Fibroblast of skin of right biceps (primary cell): ENCODE results near the gene PARD6G.
A peak's percentile ranks its signal among the peaks of the same experiment; 100 is the strongest.
"Not testable (repeated sequence)": the region's sequence is repeated elsewhere in the genome, so short reads cannot be mapped to it uniquely, and the experiment has no call there.

Source experiments
- DNase-seq: peaks from one replicate; pipeline ENCODE4 v3.0.0-alpha.2; 2013

PARD6G gene

DNA sequence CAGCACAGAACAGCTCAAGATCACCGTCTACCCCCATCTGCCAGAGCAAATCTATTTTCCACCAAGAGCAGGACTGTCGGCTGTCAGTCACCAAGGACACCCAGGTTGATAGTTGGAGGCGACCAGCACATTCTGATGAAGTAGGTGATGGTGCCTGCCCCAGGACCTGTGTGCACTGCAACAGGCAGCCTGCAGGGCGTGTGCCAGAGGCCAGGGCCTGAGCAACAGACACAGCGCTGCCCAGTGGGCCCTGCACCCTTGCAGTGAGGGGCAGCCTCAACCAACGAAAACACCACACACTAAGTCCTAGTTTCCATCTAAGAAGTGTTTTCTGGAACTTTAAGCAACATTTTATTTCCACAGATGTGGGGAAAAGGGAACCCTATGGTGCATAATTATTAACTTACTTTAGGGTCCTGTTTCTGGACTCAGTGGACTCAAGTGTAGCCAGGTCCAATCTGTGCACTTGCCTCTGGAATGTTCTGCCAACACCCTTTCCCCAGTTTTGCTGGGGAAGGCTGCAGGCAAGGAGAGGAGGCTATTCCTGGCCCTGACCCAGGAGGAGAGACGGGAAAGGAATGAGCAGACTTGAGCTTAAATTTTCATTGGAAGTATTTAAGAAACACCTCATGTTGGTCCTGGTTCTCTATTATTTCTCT lies 76.8 kb downstream of the PARD6G start:
- no peak for DNase-seq

DNA sequence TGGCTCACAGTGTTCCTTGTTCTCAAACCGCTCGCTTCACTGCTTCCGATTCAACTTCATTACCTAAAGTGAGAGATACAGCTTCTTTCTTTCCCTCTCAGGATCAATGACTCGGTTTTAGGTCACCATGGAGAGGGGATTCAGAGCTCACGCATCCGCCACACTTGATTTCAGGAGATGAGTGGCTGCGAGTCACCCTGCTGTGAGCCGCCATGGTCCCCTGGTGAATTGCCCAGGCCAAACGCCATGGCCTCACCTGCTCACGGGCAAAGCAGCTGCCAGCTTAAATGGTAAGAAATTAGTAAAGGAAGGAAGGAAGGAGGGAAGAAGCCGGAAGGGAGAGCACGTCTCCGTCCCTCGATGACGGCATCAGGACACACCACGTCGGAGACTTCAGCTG lies 77.7 kb downstream of the PARD6G start:
- DNase-seq, result peak; percentile 34

DNA sequence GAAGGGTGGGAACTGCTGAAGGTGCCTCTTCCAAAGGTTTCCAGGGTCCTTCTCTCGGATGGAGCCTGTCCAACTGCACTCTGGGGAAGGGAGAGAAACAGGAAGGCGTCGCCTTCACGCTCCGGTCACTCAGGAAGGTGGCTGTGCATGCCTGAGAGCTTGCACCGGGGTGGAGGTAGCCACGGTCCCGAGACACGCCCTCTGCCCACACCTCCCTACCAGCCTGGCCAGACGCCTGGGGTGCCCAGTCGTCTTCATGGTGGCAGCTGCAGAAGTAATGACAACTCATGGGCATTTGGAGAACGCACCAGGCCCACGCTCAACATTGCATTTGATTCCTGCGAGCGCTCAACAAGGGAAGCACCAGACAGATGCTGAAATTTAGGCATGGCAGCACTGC lies 78.3 kb downstream of the PARD6G start:
- no peak for DNase-seq

DNA sequence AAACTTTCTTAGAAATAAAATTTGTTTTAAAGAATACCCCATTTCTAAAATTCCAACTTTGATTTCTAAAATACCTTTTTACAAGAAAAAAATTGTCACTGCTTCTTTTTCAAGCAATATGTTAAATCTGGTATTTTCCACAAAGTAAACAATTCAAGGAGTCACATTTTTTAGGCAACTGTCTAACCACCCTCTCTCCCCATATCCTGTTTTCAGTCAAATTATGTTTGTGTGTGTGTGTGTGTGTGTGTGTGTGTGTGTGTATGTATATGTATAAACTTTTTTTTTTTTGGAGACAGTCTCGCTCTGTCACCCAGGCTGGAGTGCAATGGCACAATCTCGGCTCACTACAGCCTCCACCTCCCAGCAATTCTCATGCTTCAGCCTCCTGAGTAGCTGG lies 79.0 kb downstream of the PARD6G start:
- DNase-seq, result peak; percentile 49

DNA sequence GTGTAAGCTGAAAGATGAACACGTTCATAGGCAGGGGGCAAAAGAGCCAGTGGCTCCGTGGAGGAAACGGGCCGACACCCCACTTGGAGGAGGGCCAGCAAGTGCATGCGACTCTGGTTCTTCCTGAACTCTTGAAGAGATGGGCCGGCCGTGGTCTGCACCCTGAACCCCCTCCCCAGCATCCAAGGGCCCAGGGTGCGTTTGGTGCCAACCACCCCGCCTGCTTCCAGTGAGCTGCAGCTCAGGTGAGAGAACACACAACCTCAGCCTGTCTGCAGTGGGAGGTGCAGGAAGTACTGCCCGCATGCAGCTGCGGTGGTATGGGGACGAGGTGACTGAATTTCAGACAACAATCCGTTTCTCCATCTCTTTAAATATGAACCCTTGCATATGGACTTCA lies 79.4 kb downstream of the PARD6G start:
- no peak for DNase-seq

DNA sequence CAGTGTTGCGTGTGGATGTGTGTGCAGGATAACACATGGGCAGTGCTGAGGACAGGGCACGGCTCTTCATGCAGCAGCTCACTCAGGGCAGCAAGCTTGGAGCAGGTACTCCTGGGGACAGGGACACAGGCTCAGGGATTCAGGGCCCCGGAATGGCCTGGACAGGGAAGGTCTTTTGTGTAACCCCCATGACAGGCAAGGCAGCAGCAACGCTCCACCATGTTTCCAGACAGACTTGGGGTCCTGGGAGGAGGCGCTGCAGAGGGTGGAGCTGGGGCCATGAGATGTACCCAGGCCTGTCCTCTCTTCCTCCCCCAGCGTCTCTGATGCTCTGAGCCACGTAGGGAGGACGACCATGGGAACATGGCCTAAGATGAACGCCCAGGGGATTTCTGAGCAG lies 80.0 kb downstream of the PARD6G start:
- DNase-seq, result no peak

DNA sequence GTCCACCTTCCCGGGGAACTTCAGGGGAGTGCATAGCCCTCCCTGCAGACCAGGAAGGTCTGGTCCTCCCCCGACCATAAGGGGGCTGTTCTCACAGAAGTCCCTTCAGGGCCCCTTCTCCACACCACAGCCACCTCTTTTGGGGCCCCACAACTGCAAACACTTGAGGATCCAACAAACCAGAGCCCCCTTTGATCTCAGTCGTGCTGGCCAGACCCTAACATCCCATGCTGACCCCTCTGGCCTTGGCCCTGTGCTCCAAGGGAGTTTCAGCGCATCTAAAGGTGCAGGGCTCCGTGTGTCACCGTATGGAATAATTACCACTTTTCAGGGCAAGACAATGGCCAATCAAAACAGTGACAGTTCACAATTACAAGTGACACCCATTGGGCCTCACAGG lies 80.6 kb downstream of the PARD6G start:
- no peak for DNase-seq

DNA sequence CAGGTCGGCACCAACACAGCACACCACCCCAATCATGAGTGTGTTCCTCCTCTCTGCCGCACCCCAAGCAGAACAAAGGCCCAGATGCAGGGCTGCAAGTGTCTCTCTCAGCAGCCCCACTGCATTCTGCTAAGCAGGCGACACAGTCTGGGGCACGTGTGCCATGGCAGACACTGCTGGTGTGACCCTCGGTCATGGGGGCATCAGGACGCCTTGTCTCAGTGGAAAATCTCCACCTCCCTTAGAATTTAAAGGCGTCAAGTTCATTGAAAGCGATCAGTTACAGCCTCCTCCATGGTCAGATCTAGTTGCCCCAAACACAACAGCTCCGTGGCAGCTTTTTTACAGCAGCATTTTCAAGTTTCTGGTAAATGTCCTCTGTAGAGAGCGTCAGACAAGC lies 81.1 kb downstream of the PARD6G start:
- no peak for DNase-seq

DNA sequence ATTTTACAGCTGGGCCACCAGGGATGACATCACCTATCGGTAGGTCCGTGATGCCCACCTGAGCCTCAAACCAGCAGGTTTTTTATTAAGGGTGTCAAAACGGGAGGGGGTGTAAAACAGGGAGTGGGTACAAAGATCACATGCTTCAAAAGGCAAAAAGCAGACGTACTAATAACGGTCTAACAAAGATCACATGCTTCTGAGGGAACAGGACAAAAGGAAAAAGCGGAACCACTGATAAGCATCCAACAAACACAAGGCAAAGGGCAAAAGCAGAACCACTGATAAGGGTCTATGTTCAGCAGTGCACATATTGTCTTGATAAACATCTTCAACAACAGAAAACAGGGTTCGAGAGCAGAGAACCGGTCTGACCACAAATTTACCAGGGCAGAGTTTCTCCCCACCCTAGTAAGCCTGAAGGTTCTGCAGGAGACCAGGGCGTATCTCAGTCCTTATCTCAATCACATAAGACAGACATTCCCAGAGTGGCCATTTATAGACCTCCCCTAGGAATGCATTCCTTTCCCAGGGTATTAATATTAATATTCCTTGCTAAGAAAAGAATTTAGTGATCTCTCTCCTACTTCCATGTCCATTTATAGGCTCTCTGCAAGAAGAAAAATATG lies 82.5 kb downstream of the PARD6G start:
- not testable (repeated sequence) for DNase-seq

DNA sequence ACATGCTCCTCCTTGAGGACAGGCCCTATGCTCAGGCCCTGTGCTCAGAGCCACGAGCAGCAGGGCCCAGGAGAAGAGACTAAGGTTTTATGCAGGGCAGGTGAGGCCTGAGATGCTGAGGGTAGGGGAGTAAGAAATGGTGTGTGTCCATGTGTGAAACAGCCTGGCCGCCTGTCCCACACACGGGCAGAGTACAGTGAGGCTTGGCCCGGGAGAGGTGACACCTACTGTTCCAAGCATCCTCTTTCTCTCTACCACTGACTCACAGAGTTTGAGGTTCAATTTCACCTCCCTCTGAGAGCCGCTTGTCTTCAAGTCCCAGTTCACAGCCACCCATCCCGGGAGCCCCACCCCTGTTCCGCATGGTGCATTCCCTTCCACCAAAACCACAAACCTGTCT lies 84.1 kb downstream of the PARD6G start:
- no peak for DNase-seq

DNA sequence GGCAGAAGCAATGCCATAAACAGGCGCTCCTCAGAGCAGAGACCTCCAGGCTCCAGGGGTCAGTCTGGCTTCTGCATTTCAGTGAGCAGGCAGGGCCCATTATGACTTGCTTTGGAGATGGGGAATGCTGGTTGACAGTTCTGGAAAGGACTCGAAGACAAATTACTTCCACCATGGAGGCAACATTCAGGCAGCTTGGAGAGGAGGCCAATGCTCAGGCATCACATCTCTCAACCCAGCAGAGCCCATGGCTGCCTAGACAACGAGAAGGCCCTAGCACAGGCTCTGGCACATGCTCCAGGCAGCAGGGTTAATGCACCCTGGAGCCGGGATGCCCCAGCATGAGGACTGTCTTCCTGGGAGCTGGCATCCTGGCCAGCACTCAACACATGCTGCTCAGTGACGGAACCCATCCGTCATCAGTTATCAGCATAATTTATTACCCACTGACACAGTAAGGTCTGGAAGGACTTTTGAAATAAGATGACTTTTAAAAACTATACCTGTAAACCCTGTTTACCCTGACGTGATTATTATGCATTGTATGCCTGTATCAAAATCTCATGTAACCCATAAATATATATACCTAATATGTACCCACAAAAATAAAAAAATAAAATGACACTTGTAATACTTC lies 85.4 kb downstream of the PARD6G start:
- no peak for DNase-seq

DNA sequence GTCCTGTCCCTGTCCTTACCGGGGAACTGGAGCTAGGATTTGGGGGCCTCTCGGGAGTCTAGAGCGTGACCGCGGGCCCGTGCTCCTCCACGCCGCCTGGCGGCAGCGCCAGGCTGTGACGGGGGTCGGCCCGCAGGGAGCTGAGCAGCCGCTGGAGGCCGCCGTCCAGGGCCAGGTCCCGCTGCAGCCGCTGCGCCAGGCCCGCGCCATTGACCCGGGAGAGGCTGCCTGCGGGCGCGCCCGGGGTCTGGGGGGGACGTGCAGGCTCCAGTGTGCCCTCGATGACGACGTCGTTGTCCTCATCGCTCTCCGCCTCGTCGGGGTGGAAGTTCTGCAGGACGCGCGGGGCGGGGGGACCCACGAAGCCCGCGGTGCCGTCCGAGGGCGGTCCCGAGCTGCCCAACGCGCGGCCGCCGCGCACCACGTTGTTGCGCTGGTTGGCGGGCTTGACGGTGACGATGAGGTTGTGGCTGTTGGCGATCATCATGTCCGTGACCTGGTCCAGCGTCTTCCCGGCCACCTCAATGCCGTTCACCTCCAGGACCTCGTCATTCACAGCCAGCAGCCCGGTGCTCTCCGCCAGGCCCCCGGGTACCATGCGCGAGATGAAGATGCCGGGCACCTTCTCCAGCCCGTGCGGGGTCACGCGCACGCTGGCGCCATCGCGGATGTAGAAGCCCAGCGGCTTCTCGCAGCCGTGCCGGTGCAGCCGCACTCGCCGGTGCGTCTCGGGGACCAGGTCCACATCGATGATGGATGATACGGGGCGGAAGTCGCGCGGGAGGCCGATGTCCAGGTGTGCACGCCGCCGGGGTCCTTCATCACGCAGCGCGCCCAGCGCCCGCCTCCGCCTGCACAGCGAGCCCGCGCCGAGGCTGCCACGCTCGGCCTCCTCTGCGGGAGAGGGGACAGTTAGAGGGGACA lies 87.3 kb downstream of the PARD6G start:
- DNase-seq, result peak; percentile 37

DNA sequence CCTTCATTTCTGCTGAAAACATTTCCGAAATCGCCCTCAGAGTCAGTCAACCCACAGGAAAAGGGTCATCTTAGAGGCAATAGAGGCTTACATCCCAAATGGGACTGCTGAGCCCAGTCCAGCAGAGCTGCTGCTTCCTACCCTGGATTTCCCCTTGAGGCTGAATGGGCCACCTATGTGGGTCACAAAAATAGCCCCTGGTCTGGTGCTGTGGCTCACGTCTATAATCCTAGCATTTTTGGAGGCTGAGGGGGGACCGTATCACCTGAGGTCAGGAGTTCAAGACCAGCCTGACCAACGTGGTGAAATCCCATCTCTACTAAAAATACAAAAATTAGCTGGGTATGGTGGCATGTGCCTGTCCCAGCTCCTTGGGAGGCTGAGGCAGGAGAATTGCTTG lies 88.9 kb downstream of the PARD6G start:
- DNase-seq, result no peak

DNA sequence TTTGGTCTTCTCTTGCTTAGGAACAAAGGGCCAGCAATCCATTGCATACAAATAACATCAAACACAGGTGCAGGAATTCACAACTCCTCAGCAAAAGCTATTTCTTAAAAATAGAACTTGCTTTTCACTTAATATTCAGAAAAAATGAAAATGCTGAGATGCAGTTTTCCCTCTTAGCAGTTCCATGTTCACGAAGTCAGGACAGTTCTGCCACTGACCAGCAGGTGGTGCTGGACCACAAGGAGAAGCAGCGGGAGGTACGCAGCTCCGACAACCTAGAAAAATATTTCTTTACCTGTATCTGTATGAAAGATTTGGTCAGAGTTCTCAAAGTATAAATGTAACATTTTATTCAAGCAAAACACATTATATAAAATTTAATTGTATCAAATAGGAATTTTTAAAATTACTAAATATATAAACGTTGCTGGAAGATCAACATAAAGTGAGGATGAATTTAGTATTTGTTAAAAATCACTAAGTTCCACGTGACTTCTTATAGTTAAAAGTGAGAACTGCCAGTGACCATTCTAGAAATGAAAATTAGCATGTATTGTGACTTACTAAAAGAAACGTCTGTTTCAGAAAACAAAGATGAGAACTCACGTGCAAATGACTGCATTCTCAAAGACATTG lies 89.5 kb downstream of the PARD6G start:
- DNase-seq, result peak; percentile 63

DNA sequence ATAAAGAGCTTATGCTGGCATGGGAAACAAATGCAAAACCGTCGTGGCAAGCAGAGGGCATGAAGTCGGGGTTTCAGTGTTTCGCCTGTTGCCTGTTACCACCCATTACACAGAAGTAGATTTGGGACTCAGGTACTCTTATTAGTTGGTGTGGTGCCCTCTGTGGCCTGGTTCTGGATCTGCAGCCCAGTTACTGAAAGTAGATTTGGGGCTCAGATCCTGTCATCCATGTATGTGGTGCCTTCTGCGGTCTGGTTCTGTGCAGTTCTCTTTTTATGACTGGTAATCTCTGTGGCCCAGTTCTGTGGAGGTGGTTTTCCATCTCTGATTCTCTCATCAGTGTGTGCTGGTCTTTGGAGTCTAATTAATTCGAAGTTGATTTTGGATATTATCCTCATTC lies 93.0 kb downstream of the PARD6G start:
- peak; percentile 9 for DNase-seq

DNA sequence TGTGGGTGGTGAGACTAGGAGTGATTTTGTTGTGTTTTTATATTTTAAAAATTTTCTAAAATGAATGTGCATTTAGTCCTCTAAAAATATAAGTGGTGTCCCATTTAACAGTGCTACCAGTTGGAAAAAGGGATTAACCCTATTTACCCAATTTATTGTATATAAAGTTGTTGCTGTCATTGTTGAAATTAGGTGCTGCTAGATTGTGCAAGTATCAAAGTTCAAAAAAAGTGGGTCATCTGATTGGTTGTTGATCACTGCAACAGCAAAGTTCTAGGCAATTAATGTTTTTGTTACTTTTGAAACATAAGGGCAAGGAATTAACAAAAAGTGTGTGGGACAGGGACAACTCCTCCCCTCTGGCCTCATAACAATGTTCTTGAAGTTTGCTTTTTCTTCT lies 97.6 kb downstream of the PARD6G start:
- DNase-seq, result no peak

DNA sequence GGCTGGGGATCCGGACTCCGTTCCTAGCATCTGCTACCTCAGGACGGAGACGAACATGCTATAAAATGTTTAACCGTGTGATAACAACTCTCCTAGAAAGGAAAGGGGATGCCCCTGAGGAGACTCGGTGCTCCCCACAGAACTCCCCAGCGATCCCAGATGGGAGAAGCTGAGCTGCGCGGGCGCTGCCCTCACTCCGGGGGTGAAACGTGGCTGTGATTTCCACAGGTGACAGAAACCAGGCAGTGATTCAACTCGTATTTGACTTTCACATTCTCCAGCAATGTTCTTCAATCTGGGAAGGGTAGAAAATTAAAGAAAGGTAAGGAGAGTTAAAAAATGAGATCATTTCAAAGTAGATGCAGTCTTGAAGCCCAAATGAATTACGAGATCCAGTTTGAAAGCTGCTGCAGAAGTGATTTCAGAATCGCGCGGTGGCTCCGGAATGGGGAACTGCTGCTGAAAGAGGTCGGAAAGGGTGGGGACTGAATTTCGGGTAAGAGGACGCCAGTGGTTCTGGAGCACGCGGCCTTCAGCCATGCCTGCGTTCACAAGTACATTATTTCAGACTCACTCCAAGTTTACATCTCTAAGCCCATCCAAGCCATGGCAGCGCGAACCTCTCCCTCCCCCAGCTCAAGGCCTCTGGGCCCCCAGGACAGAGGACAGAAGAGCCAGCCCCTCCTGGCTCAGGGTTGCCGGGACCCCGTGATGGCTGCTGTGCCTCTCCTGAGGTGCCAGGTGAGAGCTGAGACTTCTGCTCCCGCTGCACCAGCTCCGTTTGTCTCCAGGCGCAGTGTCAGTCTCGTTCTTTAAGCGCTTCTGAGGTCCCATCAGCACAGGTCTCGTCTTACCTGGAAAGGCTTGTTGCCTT lies 98.8 kb downstream of the PARD6G start:
- no peak for DNase-seq

DNA sequence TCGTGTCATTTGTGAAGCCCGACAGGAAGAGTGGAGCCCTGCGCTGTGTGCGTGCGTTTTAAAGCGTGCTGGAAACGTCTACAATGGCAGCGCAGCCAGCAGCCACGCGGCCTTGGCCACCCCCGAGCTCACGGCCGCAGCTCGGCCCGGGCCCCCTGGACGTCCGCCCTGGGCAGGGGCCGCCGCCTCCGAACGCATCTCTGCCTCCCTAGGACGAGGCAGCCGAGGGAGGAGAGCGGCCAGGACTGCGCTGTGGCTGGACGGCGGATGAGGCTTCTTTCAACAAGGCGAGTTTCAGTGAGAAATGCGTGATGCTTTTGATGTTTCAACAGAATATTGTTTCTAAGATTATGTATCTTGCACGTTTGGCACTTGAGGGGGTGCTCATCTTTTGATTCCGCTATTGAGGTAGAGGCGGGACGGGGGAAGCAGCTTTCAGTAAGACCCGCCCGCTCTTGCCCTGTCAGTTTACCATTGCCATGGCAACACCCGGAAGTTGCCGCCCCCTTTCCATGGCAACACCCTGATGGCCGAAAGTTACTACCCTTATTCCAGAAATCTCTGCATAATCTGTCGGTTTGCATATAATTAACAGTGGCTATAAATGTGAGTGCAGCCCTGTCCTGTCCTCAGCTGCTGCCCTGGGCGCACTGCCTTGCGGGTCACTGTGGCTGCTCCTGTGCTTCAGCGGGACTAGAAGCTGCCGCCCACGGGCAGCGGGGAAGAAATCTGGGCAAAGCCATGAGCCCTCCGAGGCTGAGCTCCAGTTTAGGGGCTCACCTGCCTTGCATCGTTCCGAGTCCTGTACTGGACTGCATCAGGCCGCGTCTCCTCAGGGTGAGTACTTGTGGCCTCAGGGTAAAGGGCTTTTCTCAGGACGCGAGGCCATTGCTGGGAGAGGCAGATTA lies 99.6 kb downstream of the PARD6G start:
- DNase-seq, result peak; percentile 82

DNA sequence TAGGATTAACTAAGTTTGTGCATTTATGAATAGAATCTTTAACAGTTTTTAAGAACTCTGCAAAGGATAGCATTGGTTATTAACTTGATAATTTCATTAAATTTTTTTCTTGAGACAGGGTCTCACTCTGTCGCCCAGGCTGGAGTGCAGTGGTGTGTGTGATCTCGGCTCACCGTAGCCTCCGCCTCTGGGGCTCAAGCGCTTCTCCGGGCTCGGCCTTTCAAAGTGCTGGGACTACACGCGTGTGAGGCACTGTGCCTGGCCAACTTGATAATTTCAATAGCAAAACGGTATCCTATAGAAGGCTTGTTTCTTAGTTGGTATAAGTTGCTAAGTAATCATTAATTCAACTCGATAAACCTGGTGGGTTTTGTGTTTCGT lies 100.3 kb downstream of the PARD6G start:
- DNase-seq, result no peak

DNA sequence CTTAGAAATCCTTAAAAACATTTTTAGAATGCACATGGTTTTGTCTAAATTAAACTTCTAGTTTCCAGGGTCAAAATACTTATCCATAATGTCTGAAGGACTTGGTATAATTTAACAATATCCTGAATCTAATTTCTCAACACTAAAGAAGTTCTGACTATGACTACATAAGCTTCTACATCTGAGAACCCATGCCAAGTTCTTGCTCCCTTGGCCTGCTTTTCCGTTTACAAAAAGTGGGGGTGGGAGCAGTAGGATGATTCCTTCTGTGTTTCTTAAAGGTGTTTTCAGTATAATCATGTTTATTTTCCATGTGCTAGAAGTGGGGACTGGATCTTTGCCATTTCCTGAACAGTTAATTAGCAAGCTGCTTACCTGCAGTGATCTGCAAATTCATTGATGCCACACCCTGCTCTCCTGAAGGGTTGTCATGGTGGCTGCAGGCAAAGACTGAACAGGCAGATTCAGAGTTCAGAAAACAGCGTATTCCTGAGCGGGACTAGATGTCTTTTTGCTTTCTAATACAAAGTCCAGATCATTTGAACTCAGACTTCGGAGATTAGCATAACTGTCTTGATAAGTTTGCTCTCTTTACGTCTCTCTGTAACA lies 102.0 kb downstream of the PARD6G start:
- DNase-seq, result no peak
